B cell (primary cell): ENCODE measurements around the gene GCC2. TPM values are rescaled to one million over a fixed set of nuclear protein-coding genes. Genes with fewer than 3 reads are reported as not detected.

Experiments used
- polyA plus RNA-seq: library from polyadenylated mRNA; depleted of rRNA; stranded (reverse); fragments of >200 nt; gene quantifications from 2 replicates; pipeline ENCODE4 v1.2.3, GENCODE V29; 2012
- small RNA-seq: library from RNA; depleted of rRNA; stranded (forward); fragments of <200 nt; gene quantifications from one replicate; pipeline ENCODE3, GENCODE V24; 2012; ENCODE audit warnings: low replicate concordance, low read depth; ENCODE audit not compliant: insufficient read length
- total RNA-seq, 2 donors: library from RNA; stranded (reverse); fragments of 120-200 nt in 1 of 2; gene quantifications; 1 replicate in 1 of 2; 2 replicates in 1 of 2; pipeline versions ENCODE4 v1.2.3 to v1.2.4, GENCODE V29; 2013 to 2022

GCC2 gene
- total and polyA plus RNA-seq, 2 donors (not counting 1 experiment from before 2014, with no cell fraction given) = 12.3 to 87.9 TPM

Small RNAs within 50 kb of the gene (small RNA-seq; reads per million reads assigned to genes)
- not detected for gene SMIM12P1

Other genes with a start within 250 kb of the GCC2 start
- not detected in 2 replicates for gene SULT1C3, start 209.2 kb upstream of the GCC2 start, total RNA-seq
- not detected in 2 replicates for gene SULT1C3, start 209.2 kb upstream of the GCC2 start, polyA plus RNA-seq
- gene SULT1C2, start 160.3 kb upstream of the GCC2 start, total RNA-seq = not detected in 2 replicates
- not detected in 2 replicates for gene SULT1C2, start 160.3 kb upstream of the GCC2 start, polyA plus RNA-seq
- not detected in 2 replicates for gene SULT1C4, start 71.3 kb upstream of the GCC2 start, total RNA-seq
- not detected in 2 replicates for gene SULT1C4, start 71.3 kb upstream of the GCC2 start, polyA plus RNA-seq
- gene LIMS1, start 85.3 kb downstream of the GCC2 start, total RNA-seq = 22.1 and 26.2 TPM in 2 replicates
- gene LIMS1, start 85.3 kb downstream of the GCC2 start, polyA plus RNA-seq = 13.6 and 14.0 TPM in 2 replicates